ENCODE data around the gene AKR1C3. TPM values are rescaled to one million over a fixed set of nuclear protein-coding genes. Genes with fewer than 3 reads are reported as not detected.
"Not testable (repeated sequence)": the region's sequence is repeated elsewhere in the genome, so short reads cannot be mapped to it uniquely, and the experiment has no call there.

Gene AKR1C3
- total and polyA plus RNA-seq, 2 experiments from 2014 or later, result 6.9 to 9.1 TPM

- Histone ChIP-seq H3K79me2 (replicated peaks; ENCODE audit: insufficient read depth) (no peaks in the 10 kb centered on the region), H2AFZ (no peak overlapping the region), H3K9me2 (ENCODE audit: insufficient read depth) (0 out of 2 replicates have a peak, but pooled peaks cover 3% of the 10 kb centered on the region), H3K4me3 (no peak overlapping the region), H3K4me1 (ENCODE audit: insufficient read depth) (no peaks in the 10 kb centered on the region), H3K27ac (ENCODE audit: low read depth) (no peak overlapping the region), H3K4me2 (no peak overlapping the region), H3K27me3 (ENCODE audit: insufficient read depth) (no peaks in the 10 kb centered on the region), H3K36me3 (ENCODE audit: insufficient read depth) (peaks cover 4% of the 10 kb centered on the region; the same call in 1 of the 2 replicates), H4K20me1 (replicated peaks; ENCODE audit: insufficient read depth) (no peaks in the 10 kb centered on the region), H3F3A (replicated peaks; ENCODE audit: low read depth) (no peaks in the 10 kb centered on the region)
- no peak for ATAC-seq
- TF ChIP-seq STAT1 (IDR thresholded peaks at IDR 0.05; ENCODE audit: unreplicated experiment) (no peak), ZNF331 (CRISPR knock-in tag; IDR thresholded peaks at IDR 0.05; ENCODE audit: low read depth) (no peak), POLR2AphosphoS5 (IDR thresholded peaks at IDR 0.05; ENCODE audit: low read depth) (no peak), JUNB (IDR thresholded peaks at IDR 0.05; ENCODE audit: unreplicated experiment) (no peak)
- TF ChIP-seq, protein P1, sequence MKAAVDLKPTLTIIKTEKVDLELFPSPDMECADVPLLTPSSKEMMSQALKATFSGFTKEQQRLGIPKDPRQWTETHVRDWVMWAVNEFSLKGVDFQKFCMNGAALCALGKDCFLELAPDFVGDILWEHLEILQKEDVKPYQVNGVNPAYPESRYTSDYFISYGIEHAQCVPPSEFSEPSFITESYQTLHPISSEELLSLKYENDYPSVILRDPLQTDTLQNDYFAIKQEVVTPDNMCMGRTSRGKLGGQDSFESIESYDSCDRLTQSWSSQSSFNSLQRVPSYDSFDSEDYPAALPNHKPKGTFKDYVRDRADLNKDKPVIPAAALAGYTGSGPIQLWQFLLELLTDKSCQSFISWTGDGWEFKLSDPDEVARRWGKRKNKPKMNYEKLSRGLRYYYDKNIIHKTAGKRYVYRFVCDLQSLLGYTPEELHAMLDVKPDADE (IDR thresholded peaks at IDR 0.05), result no peak
- TF ChIP-seq, protein P2, sequence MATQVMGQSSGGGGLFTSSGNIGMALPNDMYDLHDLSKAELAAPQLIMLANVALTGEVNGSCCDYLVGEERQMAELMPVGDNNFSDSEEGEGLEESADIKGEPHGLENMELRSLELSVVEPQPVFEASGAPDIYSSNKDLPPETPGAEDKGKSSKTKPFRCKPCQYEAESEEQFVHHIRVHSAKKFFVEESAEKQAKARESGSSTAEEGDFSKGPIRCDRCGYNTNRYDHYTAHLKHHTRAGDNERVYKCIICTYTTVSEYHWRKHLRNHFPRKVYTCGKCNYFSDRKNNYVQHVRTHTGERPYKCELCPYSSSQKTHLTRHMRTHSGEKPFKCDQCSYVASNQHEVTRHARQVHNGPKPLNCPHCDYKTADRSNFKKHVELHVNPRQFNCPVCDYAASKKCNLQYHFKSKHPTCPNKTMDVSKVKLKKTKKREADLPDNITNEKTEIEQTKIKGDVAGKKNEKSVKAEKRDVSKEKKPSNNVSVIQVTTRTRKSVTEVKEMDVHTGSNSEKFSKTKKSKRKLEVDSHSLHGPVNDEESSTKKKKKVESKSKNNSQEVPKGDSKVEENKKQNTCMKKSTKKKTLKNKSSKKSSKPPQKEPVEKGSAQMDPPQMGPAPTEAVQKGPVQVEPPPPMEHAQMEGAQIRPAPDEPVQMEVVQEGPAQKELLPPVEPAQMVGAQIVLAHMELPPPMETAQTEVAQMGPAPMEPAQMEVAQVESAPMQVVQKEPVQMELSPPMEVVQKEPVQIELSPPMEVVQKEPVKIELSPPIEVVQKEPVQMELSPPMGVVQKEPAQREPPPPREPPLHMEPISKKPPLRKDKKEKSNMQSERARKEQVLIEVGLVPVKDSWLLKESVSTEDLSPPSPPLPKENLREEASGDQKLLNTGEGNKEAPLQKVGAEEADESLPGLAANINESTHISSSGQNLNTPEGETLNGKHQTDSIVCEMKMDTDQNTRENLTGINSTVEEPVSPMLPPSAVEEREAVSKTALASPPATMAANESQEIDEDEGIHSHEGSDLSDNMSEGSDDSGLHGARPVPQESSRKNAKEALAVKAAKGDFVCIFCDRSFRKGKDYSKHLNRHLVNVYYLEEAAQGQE (IDR thresholded peaks at IDR 0.05; ENCODE audit: unreplicated experiment), result no peak
- Mint-ChIP-seq H3K4me1 (no peaks in the 10 kb centered on the region), H3K4me3 (no peak overlapping the region), H3K27me3 (ENCODE audit: insufficient read depth, low read depth, poor library complexity) (peaks cover 4% of the 10 kb centered on the region), H3K36me3 (ENCODE audit: low read depth) (peaks cover 12% of the 10 kb centered on the region; the same call in 2 of the 3 replicates), H3K27ac (no peak overlapping the region), H3K9me3 (peaks cover 68% of the 10 kb centered on the region)
- no peak for DNase-seq (ENCODE audit: low spot score)
Observed at GRCh38 chr10:5136468-5137087, 42.4 kb downstream of the AKR1C3 start.

- not testable (repeated sequence) for H2AFZ ChIP-seq; H3K4me1 Mint-ChIP-seq; H3K27me3 ChIP-seq (ENCODE audit: insufficient read depth); H3K27me3 Mint-ChIP-seq (ENCODE audit: insufficient read depth, low read depth, poor library complexity); H3K4me3 ChIP-seq; H3K27ac ChIP-seq (ENCODE audit: low read depth); H3K4me2 ChIP-seq; H3K27ac Mint-ChIP-seq; H3K4me3 Mint-ChIP-seq; H3F3A ChIP-seq (replicated peaks; ENCODE audit: low read depth); H4K20me1 ChIP-seq (replicated peaks; ENCODE audit: insufficient read depth); H3K4me1 ChIP-seq (ENCODE audit: insufficient read depth); ATAC-seq; H3K9me2 ChIP-seq (ENCODE audit: insufficient read depth); DNase-seq (ENCODE audit: low spot score); H3K36me3 ChIP-seq (ENCODE audit: insufficient read depth); H3K79me2 ChIP-seq (replicated peaks; ENCODE audit: insufficient read depth)
- Mint-ChIP-seq H3K36me3 (ENCODE audit: low read depth) (peaks cover 12% of the 10 kb centered on the region; the same call in 2 of the 3 replicates), H3K9me3 (peaks cover 70% of the 10 kb centered on the region)
Observed at GRCh38 chr10:5137699-5138098, 43.5 kb downstream of the AKR1C3 start.

All from GM23338 (cell line).